Breast epithelium (tissue), 4 donors: ENCODE data around the gene MAP4K1. TPM values are rescaled to one million over a fixed set of nuclear protein-coding genes. Genes with fewer than 3 reads are reported as not detected.
"Not testable (repeated sequence)": the region's sequence is repeated elsewhere in the genome, so short reads cannot be mapped to it uniquely, and the experiment has no call there.

Source experiments
- DNase-seq, 2 donors: peaks; one replicate each; pipeline ENCODE4 v3.0.0-alpha.2; 2019; ENCODE audit warnings: low spot score in 2 of 2
- H3K27ac ChIP-seq, 2 donors: fragments of 200-600 bp; sonication (generic) in 1 of 2; one replicate each; pipeline ENCODE4 v1.5.1; 2016 to 2019; ENCODE audit warnings: mild to moderate bottlenecking in 1 of 2
- H3K27me3 ChIP-seq, 2 donors: fragments of 200-600 bp; sonication (generic) in 1 of 2; one replicate each; pipeline versions ENCODE4 v1.5.1 to v1.6.0; 2017 to 2019; ENCODE audit warnings: control low read depth in 1 of 2, mild to moderate bottlenecking in 1 of 2
- H3K36me3 ChIP-seq: fragments of 200-600 bp; one replicate; pipeline ENCODE4 v1.5.1; 2019
- H3K4me1 ChIP-seq, 2 donors: fragments of 200-600 bp; sonication (generic); one replicate each; pipeline ENCODE4 v1.5.1; 2016 to 2019; ENCODE audit warnings: control low read depth in 1 of 2
- H3K4me3 ChIP-seq, 3 donors: fragments of 200-600 bp; sonication (generic); 1 replicate in 2 of 3; 2 replicates in 1 of 3; pipeline ENCODE4 v1.5.1; 2016 to 2019; ENCODE audit warnings: mild to moderate bottlenecking in 3 of 3, moderate library complexity in 2 of 3
- H3K9me3 ChIP-seq, 2 donors: fragments of 200-600 bp; sonication (generic) in 1 of 2; one replicate each; pipeline ENCODE4 v1.5.1; 2016 to 2019; ENCODE audit warnings: control low read depth in 1 of 2
- POLR2A ChIP-seq: fragments of 450-650 bp; IDR thresholded peaks from one replicate; pipeline ENCODE4 v1.6.1; 2016; ENCODE audit warnings: antibody characterized with exemption, mild to moderate bottlenecking, moderate library complexity
- POLR2AphosphoS5 ChIP-seq, 3 donors: sonication (generic); formaldehyde crosslinking; IDR thresholded peaks; one replicate each; pipeline ENCODE4 v1.6.1; 2017; ENCODE audit warnings: antibody characterized with exemption in 3 of 3
- intact Hi-C: fragments of 100-400 bp; cut with DNase I; formaldehyde crosslinking; loops from one replicate; pipeline ENCODE4 v1.15.1; 2023; ENCODE audit warnings: low total_unique reads
- total RNA-seq, 3 donors: library from RNA; depleted of rRNA; stranded (reverse); fragments of >200 nt; gene quantifications; one replicate each; pipeline ENCODE4 v1.1.0, GENCODE V29; 2016
- TF ChIP-seq, protein P1 (sequence below), 3 donors: fragments of 450-650 bp; IDR thresholded peaks; one replicate each; pipeline ENCODE4 v1.5.1; 2016 to 2017; ENCODE audit warnings: antibody characterized with exemption in 3 of 3, mild to moderate bottlenecking in 3 of 3, moderate library complexity in 3 of 3

MAP4K1 gene
- total RNA-seq, 3 donors from 2014 or later = 2.5 to 9.3 (median 3.6) TPM

DNA sequence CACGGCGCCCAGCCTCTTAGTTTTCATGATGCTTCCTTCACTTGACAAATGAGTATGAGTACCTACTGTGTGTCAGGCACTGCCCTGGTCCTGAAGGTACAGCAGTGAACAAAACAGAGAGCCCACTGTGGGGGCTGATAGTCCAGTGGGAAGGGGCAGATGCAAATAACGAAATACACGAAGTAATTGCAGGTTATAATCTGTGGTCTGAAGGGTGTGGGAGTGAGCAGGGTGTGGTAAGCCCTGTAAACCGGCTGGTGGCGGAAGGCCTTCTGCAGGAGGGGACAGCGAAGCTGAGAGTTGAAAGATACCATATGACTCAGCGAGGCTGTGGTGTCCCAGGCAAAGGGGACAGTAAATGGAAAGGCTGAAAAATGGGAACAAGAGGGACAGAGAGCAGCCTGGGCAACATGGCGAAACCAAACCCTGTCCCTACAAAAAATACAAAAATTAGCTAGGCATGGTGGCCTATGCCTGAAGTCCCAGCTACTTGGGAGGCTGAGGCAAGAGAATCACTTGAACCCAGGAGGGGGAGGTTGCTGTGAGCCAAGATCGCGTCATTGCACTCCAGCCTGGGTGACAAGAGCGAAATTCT lies 60.5 kb downstream of the MAP4K1 start:
- Histone ChIP-seq H3K4me1 (no peaks in the 10 kb centered on the region), H3K27ac (no peak overlapping the region), H3K36me3 (no peaks in the 10 kb centered on the region), H3K9me3 (no peaks in the 10 kb centered on the region), H3K4me3 (no peak overlapping the region), H3K27me3 (no peaks in the 10 kb centered on the region)
- TF ChIP-seq POLR2A = no peak
- TF ChIP-seq POLR2AphosphoS5 (IDR thresholded peaks at IDR 0.05) = no peak
- TF ChIP-seq, protein P1, sequence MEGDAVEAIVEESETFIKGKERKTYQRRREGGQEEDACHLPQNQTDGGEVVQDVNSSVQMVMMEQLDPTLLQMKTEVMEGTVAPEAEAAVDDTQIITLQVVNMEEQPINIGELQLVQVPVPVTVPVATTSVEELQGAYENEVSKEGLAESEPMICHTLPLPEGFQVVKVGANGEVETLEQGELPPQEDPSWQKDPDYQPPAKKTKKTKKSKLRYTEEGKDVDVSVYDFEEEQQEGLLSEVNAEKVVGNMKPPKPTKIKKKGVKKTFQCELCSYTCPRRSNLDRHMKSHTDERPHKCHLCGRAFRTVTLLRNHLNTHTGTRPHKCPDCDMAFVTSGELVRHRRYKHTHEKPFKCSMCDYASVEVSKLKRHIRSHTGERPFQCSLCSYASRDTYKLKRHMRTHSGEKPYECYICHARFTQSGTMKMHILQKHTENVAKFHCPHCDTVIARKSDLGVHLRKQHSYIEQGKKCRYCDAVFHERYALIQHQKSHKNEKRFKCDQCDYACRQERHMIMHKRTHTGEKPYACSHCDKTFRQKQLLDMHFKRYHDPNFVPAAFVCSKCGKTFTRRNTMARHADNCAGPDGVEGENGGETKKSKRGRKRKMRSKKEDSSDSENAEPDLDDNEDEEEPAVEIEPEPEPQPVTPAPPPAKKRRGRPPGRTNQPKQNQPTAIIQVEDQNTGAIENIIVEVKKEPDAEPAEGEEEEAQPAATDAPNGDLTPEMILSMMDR (IDR thresholded peaks at IDR 0.05) = no peak
- intact Hi-C loops = no loop called here
- DNase-seq = no peak

DNA sequence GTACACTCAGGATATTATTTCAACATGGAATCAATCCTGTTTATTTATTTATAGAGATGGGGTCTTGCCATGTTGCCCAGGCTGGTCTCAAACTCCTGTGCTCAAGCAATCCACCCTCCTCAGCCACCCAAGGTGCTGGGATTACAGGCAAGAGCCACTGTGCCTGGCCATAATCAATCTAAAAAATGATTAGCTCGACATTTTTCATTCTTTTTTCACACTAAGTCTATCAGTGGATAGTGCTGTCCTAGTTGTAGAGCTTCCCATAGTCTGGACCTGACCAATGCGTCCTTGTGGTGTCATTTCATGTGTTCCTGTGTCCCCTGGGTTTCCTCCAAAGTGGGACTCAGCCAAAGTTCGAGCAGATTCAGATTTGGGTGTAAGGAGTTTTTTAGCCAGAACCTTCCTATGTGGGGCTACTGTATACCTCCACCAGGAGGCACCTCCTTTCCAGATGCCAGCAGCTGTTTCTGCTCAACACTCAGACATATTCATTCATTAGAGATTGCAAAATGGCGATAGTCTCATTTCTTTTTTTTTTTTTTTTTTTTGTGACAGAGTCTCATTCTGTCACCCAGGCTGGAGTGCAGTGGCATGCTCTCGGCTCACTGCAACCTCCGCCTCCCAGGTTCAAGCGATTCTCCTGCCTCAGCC lies 61.1 kb downstream of the MAP4K1 start:
- intact Hi-C loops = no loop called here
- TF ChIP-seq POLR2AphosphoS5 (IDR thresholded peaks at IDR 0.05) (no peak), POLR2A (no peak)
- TF ChIP-seq, protein P1 (IDR thresholded peaks at IDR 0.05) = no peak
- H3K4me1 ChIP-seq = no peaks in the 10 kb centered on the region
- H3K36me3 ChIP-seq = no peaks in the 10 kb centered on the region
- DNase-seq = no peak
- no peak overlapping the region for H3K27ac ChIP-seq
- H3K9me3 ChIP-seq = no peaks in the 10 kb centered on the region
- no peak overlapping the region for H3K4me3 ChIP-seq
- H3K27me3 ChIP-seq = no peaks in the 10 kb centered on the region

DNA sequence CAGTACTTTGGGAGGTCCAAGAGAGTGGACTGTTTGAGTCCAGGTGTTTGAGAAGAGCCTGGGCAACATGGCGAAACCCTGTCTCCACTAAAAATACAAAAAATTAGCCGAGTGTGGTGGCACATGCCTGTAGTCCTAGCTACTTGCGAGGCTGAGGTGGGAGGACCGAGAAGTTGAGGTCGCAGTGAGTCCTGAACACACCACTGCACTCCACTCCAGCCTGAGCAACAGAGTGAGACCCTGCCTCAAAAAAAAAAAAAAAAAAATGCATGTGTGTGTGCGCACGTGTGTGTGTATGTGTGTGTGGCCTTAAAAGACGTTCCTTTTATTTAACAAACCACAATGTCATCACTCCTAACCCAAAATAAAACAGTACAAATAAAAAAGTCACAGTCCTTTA lies 62.6 kb downstream of the MAP4K1 start:
- TF ChIP-seq POLR2A = no peak
- no peak for TF ChIP-seq POLR2AphosphoS5 (IDR thresholded peaks at IDR 0.05)
- TF ChIP-seq, protein P1 (IDR thresholded peaks at IDR 0.05) = no peak
- no peaks in the 10 kb centered on the region for H3K36me3 ChIP-seq
- H3K4me3 ChIP-seq = no peak overlapping the region
- intact Hi-C loops = no loop called here
- no peaks in the 10 kb centered on the region for H3K9me3 ChIP-seq
- H3K27me3 ChIP-seq = no peaks in the 10 kb centered on the region
- no peaks in the 10 kb centered on the region for H3K4me1 ChIP-seq
- H3K27ac ChIP-seq = no peak overlapping the region
- no peak for DNase-seq

DNA sequence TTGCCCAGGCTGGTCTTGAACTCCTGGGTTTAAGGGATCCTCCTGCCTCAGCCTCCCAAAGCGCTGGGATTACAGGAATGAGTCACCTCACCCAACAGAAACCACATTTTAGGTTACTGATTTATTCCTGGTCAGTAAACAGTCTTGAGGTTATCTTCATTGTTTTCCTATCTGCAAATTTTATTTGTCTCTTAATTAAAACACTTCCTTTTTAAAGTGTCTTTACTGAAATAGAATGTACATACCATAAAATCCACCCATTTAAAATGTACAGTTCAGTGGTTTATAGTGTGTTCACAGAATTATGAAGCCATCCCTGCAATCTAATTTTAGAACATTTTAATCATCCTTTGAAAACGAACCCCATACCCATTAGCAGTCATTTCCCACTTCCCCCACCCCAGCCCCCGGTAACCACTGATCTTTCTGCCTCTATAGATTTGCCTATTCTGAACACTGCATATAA lies 63.0 kb downstream of the MAP4K1 start:
- no peaks in the 10 kb centered on the region for H3K9me3 ChIP-seq
- no peaks in the 10 kb centered on the region for H3K36me3 ChIP-seq
- no peak overlapping the region for H3K4me3 ChIP-seq
- intact Hi-C loops = no loop called here
- H3K27ac ChIP-seq = no peak overlapping the region
- no peaks in the 10 kb centered on the region for H3K4me1 ChIP-seq
- no peak for DNase-seq
- TF ChIP-seq, protein P1 (IDR thresholded peaks at IDR 0.05) = no peak
- TF ChIP-seq POLR2A = no peak
- TF ChIP-seq POLR2AphosphoS5 (IDR thresholded peaks at IDR 0.05) = no peak
- H3K27me3 ChIP-seq = no peaks in the 10 kb centered on the region

DNA sequence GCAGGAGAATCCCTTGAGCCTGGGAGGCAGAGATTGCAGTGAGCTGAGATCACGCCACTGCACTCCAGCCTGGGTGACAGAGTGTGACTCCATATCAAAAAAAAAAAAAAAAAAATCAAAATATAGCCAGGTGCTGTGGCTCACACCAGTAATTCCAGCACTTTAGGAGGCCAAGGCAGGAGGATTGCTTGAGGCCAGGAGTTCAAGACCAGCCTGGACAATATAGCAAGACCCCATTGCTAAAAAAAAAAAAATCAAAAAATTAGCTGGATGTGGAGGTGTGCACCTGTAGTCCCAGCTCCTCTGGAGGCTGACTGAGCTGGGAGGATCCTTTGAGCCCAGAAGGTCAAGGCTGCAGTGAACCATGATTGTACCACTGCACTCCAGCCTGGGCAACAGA lies 64.5 kb downstream of the MAP4K1 start:
- DNase-seq, H3K27ac ChIP-seq, H3K9me3 ChIP-seq, H3K27me3 ChIP-seq, H3K4me3 ChIP-seq, H3K4me1 ChIP-seq, H3K36me3 ChIP-seq, intact Hi-C loops: not testable (repeated sequence)
